GM18517 (cell line): ENCODE results near the gene BTNL3.
"Not testable (repeated sequence)": the region's sequence is repeated elsewhere in the genome, so short reads cannot be mapped to it uniquely, and the experiment has no call there.

Source experiments
- ATAC-seq: cut with Tn5 transposase; IDR thresholded peaks from one replicate; pipeline ENCODE4 v1.9.1; 2021; ENCODE audit warnings: mild to moderate bottlenecking, moderate library complexity; ENCODE audit not compliant: unreplicated experiment

Gene BTNL3

DNA sequence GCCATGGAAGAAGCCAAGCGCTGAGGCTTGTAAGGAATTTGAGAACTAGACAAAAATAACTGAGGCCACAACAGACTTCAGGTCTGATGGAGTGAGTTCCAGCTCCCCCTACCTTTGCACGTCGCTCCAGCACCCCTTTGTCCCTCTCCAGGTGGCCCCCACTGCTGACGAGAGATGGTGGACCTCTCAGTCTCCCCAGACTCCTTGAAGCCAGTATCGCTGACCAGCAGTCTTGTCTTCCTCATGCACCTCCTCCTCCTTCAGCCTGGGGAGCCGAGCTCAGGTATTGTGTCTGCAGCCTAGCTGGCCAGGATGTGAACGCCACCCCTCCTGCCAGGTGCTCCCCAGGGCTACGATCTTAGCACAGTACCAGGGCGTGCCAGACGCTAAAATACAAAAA, 56.7 kb downstream of the BTNL3 start:
- ATAC-seq: no peak

DNA sequence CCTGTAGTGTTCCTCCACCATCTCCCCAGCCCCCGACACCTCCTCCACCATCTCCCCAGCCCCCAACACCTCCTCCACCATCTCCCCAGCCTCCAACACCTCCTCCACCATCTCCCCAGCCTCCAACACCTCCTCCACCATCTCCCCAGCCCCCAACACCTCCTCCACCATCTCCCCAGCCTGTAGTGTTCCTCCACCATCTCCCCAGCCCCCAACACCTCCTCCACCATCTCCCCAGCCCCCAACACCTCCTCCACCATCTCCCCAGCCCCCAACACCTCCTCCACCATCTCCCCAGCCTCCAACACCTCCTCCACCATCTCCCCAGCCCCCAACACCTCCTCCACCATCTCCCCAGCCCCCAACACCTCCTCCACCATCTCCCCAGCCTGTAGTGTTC, 57.2 kb downstream of the BTNL3 start:
- not testable (repeated sequence) for ATAC-seq

GRCh38 chr5:181047288-181047687, 58.6 kb downstream of the BTNL3 start:
- no peak for ATAC-seq

DNA sequence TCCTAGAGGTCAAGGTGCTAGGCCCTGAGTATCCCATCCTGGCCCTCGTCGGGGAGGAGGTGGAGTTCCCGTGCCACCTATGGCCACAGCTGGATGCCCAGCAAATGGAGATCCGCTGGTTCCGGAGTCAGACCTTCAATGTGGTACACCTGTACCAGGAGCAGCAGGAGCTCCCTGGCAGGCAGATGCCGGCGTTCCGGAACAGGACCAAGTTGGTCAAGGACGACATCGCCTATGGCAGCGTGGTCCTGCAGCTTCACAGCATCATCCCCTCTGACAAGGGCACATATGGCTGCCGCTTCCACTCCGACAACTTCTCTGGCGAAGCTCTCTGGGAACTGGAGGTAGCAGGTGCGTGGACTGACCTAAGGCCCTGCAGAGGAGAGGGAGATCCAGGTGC, 59.3 kb downstream of the BTNL3 start:
- no peak for ATAC-seq

GRCh38 chr5:181050016-181050415, 61.4 kb downstream of the BTNL3 start:
- ATAC-seq: no peak

DNA sequence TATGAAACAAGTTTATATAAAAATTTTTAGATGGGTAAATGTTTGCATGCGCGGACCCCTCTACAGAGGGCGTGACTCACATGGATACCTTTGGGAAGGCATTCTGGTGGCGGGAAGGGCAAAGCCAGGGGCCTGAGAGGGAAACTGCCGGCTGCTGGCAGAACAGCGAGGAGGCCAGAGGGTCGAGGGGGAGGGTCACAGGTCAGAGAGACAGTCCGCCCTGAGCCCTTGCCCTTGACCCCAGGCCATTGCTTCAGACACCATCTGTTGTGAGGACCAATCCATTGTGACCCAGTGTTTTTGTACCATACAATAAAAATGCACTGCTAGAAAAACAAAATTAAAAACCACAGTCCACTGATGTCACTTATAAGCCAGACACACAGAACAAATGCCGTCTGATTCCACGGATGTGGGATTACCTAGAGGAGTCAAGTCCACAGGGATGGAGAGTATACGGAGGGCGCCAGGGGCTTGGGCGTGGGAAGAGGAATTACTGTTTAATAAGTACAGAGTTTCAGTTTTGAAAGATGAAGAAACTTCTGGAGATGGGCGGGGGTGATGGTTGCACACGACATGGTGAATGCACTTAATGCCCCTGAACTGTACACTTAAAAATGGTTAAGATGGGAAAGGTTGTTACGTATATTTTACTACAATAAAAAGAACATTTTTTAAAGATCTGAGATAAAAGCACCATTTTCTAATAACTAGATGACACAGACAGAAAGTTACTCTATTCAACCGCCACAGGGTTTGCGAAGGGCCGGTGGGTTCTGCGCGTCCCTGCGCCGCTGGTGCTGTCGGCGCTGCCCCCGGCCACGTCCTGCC, 63.4 kb downstream of the BTNL3 start:
- ATAC-seq: no peak

DNA sequence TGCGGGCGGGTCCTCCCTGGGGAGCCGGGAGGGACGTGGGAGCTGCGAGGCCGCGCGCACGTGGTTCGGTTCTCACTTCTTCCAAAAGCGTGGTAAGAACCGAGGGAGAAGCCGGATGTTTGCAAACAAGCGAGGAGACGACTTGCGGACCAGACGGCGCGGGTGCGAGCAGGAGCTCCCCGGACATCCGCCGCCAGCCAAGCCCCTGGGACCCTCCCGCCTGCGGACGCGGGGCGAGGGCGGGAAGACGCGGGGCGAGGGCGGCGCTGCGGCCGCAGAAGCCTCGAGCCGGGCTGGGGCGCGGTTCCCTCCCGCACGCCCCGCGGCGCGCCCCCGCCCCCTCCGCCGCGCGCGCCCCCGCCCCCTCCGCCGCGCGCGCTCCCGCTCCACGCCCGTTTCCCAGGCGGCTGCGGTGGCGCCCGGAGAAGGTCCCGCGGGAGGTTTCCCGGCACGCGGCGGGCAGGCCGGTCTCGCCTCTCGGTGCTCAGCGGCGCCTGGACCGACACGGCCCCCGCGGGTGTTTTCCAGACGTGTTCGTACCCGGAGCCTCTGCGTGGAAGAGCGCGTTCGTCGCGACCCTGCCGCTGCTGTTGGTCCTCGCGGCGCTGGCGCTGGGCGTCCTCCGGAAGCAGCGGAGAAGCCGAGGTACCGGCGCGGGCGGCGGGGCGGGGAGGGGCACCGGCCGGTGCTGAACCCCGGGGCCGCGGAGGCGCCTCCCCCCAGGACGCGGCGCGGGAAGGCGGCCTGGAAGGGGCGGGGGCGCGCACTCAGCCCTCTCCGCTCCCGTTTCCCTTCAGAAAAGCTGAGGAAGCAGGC, 64.2 kb downstream of the BTNL3 start:
- ATAC-seq: no peak

- ATAC-seq: no peak
These were observed 65.0 kb downstream of the BTNL3 start for GRCh38 chr5:181053488-181054121.

DNA sequence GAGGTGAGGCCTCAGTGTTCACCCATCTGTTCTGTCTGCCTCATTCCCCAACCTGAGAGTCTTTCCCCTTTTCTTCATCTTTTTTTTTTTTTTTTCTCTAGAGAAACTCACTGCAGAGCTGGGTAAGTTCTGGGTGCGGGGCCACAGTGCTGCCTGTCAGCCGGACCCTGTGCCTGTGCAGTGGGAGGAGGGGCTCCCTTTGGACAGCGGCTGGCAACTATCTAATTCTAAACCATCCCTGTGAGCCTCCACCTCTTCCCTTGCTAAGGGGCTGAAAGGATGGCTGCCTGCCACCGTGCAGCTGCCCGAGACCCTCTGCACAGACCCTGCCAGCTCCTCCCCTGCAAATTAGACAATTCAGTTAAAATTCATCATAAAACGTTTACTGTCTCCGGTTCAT, 65.5 kb downstream of the BTNL3 start:
- ATAC-seq: no peak

- no peak for ATAC-seq
These were observed 66.3 kb downstream of the BTNL3 start for GRCh38 chr5:181054871-181055459.
